HG03066 (cell line): ENCODE results near the gene MRNIP.

Source experiments
- ATAC-seq: cut with Tn5 transposase; IDR thresholded peaks from one replicate; pipeline ENCODE4 v1.9.1; 2021; ENCODE audit warnings: low read depth; ENCODE audit not compliant: unreplicated experiment

The MRNIP gene, protein sequence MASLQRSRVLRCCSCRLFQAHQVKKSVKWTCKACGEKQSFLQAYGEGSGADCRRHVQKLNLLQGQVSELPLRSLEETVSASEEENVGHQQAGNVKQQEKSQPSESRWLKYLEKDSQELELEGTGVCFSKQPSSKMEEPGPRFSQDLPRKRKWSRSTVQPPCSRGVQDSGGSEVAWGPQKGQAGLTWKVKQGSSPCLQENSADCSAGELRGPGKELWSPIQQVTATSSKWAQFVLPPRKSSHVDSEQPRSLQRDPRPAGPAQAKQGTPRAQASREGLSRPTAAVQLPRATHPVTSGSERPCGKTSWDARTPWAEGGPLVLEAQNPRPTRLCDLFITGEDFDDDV

DNA sequence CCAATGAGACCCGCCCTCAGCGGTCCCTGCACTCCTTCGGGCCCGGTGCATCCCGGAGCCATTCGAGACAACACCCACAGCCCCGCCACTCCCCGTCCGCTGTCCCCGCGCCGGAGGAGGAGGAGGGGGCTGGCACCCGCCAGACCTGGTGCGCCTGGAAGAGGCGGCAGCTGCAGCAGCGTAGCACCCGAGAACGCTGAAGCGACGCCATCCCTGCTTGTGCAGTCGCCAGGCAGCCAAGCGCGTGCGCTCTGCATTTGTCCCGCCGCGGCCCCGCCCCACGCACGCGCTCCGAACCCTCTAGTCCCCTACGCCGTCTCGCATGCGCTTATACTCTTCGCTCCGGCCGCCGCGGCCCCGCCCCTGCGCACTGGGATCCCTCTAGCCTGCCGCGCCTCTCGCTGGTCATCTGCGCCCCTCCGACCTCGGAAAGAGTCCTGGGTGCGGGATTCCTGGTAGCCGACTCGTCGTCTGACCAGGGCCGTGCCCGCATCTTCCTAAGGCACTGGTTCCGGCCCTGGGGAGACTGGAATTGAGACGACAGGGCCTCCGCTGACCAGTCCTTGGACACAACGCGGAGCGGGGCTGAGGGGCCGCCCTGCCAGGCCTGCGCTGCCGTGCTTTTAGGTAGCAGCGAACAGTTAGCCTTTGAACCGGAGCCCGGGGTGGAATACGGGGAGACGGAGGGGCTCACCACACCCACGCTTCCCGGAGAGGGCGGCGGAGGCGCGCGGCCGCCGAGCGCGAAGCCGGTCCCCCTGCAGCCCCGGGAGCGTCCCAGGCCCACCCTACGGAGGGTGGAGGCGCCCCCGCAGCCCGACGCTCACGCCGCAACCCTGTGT is at the start of gene MRNIP:
TSS of gene MRNIP (minus strand) at position 232 of the 842 bp plus-strand sequence. CDS start at position 211, 21 bp downstream.
- ATAC-seq = peak; percentile 99

DNA sequence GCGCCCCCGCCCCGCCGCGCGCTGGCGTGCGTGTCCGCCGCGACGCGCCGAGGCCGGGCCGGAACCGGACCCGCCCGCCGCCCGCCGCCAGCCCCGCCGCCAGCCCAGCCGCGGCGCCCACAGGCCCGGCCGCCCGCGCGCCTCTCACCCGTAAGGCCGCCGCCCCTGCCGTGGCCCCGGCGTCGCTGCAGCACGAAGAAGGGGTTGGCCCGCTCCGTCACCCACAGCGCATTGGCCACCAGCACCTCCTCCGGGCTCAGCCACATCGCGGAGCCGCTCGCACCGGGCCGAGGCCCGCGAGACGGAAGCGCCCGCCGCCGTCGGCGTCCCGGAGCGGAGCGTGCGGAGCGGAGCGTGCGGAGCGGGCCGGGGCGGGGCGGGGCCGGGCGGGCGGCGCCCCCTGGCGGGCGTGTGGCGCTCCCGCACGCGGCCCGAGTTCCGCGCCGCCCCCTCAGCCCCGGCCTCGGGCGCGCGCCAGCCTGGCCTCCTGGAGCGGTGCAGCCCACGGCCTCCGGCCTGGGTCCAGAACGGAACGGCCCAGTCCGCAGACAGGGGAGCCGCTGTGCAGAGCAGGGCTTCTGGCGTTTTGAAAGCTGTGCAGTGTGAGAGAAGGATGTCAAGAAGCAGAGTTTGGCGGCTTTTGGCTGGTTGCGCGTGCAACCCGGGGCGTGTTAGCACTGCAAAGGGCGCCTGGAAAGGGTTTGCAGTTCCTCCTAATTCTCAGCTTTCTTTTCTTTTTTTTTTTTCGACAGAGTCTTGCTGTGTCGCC is 49.1 kb upstream of the MRNIP start, which contains the start of gene TBC1D9B:
TSS of gene TBC1D9B (minus strand) at position 342 of the 769 bp plus-strand sequence. CDS start at position 266, 76 bp downstream.
- ATAC-seq = peak; percentile 89

DNA sequence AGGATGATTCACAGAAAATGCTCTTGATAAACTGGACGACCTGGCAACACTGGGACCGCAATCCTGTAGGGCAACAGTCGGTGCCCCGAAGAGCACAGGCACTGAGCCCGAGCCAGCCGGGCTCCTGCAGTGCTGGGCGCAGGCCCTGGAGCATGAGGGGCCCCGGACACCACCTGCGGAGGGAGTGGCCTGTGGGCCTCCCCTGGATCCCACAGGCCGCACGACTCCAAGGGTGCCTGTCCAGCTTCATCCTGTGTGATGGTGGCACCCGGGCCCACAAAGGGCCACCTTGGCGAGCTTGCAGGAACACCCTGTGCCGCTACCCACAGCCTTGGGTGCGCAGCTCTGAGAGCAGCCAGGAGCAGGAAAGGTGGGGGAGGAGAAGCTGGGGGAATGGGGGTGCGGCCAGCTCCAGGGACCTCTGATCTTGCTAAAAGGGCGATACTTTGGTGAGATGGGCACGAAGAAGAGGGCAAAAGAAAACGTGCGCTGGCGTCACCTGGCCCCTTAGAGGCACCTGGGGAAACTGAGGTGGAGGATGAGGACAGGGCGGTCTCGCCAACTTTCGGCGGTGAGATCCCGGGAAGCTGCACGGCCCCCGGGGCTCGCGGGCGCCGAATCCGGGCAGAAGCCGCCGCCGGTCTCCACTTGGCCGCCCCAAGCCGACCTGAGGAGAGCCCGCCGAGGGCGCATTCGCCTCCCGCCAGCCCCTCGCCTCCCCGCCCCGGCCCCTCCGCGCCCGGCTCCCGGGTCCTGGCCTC is 48.4 kb upstream of the MRNIP start:
- ATAC-seq = peak; percentile 16

DNA sequence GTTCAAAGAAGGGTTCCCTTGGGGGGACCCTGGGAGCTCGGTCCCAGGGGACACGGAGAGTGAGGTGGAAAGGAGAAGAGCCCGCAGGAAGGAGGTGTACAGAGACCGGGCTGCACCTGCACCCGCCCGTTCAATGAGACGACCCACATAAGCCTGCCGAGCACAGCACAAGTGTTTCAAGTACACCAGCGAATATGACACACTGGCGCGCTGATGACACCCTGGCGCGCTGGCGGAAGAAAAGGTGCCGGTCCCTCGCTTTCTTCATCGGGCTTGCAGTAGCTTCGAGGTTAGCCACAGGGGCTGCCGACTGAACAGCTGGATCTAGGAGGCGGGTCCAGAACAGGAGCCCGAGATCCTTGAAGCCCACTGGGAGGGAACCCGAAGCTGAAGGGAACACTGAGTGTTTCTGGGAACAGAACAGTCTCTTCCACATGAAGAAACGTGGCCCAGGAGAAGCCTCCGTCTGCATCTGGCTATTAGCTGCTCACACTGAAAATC is 47.7 kb upstream of the MRNIP start:
- ATAC-seq = no peak

DNA sequence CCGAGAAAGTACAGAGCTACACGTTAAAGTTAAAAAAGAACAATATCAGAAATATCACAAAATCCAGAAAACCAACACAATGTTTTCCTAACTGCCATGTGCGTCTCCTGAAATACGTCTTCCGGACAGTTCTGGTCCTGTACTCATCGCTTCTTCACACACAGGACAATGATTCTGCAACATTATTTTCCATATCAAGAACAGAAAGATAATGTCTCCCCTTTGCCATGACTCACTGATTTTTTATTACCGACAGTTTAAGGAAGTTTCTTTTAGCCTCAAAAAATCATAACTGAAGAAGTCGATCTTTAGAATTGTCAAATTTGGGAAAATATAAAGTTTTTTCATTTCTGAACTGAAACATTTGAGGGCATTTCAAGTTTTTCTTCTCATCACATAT is 46.5 kb upstream of the MRNIP start:
- ATAC-seq = no peak

DNA sequence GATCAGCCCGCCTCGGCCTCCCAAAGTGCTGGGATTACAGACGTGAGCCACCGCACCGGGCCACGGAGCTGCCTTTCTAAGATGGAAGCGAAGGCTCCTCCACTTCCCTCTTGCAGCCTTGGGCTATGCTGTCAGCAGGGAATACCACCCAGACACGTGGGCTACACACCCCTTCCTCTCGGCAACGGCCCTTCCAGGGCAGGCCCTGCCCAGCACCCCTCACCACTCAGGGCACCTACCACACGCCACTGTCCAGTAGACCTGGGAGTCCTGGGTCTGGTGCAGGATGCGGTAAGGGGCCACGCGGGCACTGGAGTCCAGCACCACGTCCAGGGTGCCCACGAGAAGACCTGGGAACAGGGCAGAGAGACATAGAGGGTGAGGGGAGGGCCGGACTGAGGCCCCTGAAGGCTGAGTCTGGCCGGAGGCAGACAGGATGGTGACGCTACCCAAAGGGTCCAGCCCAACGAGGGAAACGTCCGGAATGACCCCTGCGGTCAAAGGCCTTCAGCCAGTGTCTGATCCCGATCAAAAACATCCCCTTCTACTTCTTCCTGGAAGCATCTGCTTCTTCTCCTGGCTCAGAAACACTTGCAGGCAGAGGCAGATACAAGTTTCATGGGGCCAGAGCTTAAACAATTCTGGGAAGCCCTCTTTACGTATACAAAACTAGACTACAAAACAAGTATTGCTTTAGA is 46.0 kb upstream of the MRNIP start:
- ATAC-seq = no peak

DNA sequence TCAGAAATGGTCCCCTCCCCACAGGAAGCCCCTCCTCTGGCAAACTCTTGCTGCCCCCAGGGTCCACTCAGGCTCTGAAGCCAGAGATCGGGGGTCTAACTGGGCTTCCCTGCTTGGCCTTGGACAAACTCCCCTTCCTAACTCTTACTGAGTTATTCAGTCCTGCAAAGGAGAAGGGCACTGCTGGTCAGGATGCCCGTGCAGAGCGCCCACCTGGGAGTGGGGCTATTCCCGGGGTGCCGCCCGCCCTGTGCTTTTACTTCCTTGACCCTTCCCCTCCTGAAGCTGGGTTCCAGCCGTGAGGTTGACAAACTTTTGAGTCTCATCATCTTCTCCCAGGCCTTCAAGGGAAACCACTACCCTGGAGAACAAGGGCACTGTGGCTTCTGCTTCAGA is 44.1 kb upstream of the MRNIP start:
- ATAC-seq = no peak

DNA sequence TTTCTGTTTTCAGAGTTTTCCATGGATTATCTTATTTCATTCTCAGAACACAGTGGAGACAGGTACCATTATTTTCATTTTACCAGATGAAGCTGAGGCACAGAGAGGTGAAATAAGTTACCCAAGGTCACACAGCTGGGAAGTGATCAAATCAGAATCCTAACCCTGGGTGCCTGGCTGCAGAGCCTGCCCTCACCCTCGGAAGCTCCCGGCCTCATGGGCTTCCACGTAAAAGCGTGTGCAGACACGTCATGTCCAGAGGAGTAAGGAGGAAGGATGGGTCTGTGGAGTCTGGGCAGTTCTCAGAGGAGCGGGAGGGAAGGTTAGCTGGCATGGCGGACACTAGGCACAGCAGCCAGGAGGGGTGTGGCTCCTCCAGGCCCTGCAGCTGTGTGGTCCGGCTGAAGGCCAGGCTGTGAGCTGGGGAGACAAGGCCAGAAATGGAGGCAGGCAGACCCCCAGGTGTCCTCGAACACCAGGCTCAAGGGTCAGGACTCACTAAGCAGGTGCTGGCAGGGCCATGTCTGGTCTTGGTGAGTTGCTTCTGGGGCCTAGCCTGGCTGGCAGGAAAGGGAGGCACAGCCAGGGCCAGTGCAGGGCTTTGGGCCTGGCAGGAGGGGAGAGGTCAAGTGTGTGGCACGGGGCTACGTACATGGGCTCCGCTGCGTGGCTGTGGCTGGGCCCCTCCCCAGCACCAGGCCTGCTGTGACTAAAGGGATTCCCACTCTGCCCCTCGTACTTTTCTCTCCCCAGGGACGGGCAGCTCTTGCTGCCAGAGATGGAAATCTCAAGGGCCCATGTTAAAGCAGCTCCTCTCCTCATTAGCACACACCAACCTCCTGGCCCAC is 43.5 kb upstream of the MRNIP start:
- ATAC-seq = no peak

DNA sequence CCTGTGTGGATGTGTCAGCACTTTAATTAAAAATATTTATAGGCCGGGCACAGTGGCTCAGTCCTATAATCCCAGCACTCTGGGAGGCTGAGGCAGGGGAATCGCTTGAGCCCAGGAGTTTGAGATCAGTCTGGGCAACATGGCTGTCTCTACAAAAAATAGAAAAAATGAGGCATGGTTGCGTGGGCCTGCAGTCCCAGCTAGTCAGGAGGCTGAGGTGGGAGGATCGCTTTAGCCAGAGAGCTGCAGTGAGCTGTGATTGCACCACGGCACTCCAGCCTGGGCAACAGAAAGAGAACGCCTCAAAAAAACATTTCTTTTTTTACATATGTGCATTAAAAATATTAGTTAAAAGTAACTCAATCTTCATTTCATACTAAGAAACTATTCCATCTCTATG is 42.8 kb upstream of the MRNIP start:
- ATAC-seq = no peak

DNA sequence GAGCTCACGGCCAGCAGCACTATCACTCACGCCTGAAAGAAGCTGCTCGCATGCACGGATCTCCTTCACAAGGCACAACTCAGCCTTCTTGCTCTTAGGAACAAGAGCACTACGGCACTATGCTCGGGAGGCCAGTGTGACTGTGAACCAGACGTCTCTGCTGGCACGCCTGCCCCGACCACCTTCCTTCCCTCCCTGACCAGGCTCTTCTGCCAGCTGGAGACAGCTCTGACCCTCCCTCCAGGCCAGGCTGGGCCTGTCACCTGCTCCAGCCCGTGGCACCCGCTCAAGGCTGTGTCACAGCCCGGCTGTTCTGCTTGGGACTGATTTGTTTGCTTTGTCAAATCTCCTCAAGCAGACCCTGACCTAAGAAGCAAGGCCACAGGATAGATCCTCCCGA is 42.1 kb upstream of the MRNIP start:
- ATAC-seq = no peak

DNA sequence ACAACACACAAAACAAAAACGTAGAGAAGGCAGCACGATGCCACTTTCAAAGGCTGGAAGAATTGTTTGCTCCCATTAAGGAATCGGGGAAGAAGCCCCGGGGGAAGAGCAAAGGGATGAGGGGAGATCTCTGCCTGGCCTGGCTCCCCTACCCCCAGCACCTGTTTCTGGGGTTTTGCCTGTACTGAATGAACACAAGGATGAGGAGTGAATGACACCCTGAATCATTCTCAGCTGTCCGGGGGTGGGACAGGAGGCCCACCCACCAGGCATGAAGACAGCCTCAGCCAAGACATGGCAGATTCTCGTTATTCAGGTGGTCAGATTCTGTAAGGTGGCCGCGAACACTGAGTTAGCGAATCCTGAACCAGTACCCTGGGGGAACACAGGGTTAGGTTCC is 41.6 kb upstream of the MRNIP start:
- no peak for ATAC-seq

DNA sequence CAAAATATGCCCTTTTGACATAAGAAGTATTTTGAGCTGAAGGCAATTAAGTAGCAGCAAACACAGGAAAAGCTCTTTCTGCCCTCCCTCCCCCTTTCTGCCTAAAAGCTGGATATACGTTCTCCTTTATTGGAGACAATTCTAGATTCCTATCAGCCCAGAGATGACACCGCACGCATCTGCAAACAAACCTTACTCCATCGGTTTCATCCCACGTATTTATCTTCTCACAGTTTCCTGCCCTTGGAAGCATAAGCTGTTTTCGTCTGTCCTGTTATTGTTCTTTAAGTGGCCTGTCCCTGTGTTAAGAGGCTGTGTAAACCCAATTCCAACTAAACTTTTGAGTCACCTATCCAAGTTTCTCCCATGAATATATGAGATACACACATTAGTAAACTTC is 37.2 kb upstream of the MRNIP start:
- ATAC-seq = no peak

DNA sequence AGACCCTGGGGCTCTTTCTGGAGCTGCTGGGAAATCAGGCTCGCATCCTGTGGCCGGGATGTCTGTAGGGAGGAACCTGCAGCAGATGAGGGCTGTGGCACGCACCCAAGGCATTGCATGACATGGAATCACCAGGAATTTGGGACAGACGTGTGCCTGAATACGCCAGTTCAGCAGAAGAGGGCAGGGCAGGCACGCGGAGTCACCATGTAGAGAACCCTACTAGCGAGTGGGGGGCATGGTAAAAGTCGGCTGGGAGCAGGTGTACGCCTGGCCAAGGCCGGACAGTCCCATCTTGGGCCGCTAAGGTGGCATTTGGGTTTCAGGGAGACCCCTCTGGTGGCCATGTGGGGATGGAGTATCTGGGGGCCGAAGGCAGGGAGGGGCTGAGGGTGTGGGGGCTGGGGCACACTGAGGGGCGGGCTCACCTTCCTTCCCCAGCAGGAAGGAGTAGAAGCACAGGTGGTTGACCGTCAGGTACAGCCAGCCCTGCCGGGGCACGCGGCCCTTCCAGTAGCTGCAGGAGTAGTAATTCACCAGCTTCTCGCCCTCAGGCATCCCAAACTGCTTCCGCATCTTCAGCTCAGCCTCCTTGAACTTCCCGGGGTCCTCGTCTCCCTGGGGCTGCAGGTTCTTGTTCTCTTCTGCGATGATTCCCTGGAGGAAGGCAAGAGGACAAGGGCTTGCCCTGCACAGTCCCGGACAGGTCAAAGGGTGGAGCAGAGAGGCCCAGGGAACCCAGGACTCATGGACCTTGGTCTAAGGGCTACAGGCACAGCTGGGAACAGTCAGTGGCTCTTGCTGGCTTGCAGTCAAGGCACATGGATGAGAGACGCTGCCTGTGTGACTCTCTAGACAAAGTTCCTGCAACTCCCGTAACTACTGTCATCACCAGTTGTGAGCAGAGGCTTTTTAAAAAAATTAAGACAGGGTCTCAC is 35.6 kb upstream of the MRNIP start:
- ATAC-seq = no peak

DNA sequence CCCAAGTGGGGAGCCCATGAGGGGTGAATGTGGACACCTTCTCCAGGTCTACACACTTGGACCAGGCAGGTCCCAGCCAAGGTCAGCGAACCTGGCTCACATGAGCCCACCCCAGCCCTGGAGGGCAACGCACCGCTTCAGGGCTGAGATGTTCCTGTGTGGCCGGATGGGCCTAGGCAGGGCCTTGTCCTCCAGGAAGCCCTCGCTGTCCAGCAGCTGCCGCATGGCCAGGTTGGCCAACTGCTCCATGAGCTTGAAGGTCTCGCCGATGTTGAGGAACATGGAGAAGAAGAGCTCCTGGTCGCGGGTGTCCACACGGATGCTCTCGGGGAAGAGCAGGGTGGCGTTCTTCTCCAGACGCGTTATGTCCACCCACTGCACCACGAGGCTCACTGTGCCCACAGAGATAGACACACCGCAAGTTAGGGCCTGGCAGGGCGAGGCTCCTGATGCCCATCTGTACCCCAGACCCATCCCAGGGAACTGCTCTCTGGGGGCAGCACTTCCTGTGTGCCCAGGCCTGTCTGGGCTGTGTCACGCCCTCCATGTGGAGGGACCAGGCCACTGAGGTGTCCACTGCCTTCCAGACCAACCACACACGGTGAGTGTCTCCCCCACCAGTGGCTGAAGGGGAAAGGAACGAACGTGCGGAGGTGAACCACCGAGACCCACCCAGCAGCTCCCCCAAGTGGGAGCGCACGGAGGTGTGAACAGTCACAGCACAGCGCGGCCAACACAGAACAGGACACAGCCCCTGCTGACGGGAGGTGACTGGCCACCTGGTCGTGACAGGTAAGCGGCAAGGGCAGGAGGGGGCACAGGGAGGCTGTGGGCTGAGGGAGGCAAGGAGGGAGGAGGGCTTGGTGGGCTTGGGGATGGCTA is 34.7 kb upstream of the MRNIP start:
- ATAC-seq = no peak

DNA sequence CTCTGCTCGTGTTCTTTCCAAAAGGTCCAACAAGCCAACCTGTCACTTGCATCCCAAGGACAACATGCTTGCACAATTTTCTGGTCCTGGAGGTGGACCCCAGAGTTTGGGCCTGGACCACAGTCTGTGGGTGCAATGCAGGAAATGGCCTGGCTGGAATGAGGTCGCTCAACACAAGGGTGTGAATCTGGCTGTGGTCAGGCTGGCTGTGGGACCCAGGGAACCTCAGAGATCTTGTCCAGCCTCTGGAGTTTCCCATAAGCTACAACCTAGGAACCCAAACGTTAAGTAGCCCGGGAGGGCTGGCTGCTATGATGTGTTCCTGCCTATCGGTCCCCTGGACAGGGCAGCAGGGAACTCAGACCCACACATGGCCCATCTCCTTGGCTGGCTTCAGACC is 33.6 kb upstream of the MRNIP start:
- ATAC-seq = no peak
